Karpas-422 (cell line): Measurements from ENCODE around the gene PCSK6. TPM values are rescaled to one million over a fixed set of nuclear protein-coding genes. Genes with fewer than 3 reads are reported as not detected.
A peak's percentile ranks its signal among the peaks of the same experiment; 100 is the strongest.
"Not testable (repeated sequence)": the region's sequence is repeated elsewhere in the genome, so short reads cannot be mapped to it uniquely, and the experiment has no call there.

Experiments used
- DNase-seq: peaks from one replicate; pipeline ENCODE4 v3.0.0-alpha.2; 2015
- H2AFZ ChIP-seq: fragments of 200-600 bp; sonication (generic); 2 replicates; pipeline ENCODE4 v1.6.1; 2014; ENCODE audit warnings: antibody characterized with exemption, low read length, mixed read lengths
- H3K27ac ChIP-seq: fragments of 200-600 bp; sonication (generic); 2 replicates; pipeline ENCODE4 v1.5.1; 2014; ENCODE audit warnings: mild to moderate bottlenecking, low read length, moderate library complexity
- H3K27me3 ChIP-seq: fragments of 200-600 bp; sonication (generic); 2 replicates; pipeline ENCODE4 v1.6.1; 2014; ENCODE audit warnings: low read length, mixed read lengths
- H3K36me3 ChIP-seq: fragments of 200-600 bp; sonication (generic); 2 replicates; pipeline ENCODE4 v1.6.1; 2014; ENCODE audit warnings: low read length, mixed read lengths; ENCODE audit not compliant: insufficient read depth
- H3K4me1 ChIP-seq: fragments of 200-600 bp; sonication (generic); 2 replicates; pipeline ENCODE4 v1.6.1; 2014; ENCODE audit warnings: mild to moderate bottlenecking, low read length, mixed read lengths
- H3K4me2 ChIP-seq: fragments of 200-600 bp; sonication (generic); 2 replicates; pipeline ENCODE4 v1.6.1; 2014; ENCODE audit warnings: low read length, low read depth, mild to moderate bottlenecking; ENCODE audit not compliant: poor library complexity, severe bottlenecking
- H3K4me3 ChIP-seq: fragments of 200-600 bp; sonication (generic); 2 replicates; pipeline ENCODE4 v1.5.1; 2014; ENCODE audit warnings: mild to moderate bottlenecking, antibody characterized with exemption, low read length, mixed read lengths
- H3K79me2 ChIP-seq: fragments of 200-600 bp; sonication (generic); 2 replicates; pipeline ENCODE4 v1.6.1; 2014; ENCODE audit warnings: mild to moderate bottlenecking, low read length, mixed read lengths
- H3K9ac ChIP-seq: fragments of 200-600 bp; sonication (generic); 2 replicates; pipeline ENCODE4 v1.6.0; 2014; ENCODE audit warnings: low read length
- H3K9me2 ChIP-seq: fragments of 200-600 bp; sonication (generic), shearing (Covaris generic); replicated peaks from 2 replicates; pipeline ENCODE4 v1.6.0; 2014; ENCODE audit warnings: mild to moderate bottlenecking, low read length, moderate library complexity; ENCODE audit not compliant: insufficient read depth
- H3K9me3 ChIP-seq: fragments of 300-700, 200-600 bp; sonication (generic); 2 replicates; pipeline ENCODE4 v1.6.1; 2014; ENCODE audit warnings: low read length, mixed read lengths
- H4K20me1 ChIP-seq: fragments of 200-600 bp; sonication (generic); 2 replicates; pipeline ENCODE4 v1.6.1; 2014; ENCODE audit warnings: mild to moderate bottlenecking, antibody characterized with exemption, low read length, low read depth; ENCODE audit not compliant: insufficient read depth
- total RNA-seq: library from RNA; depleted of rRNA; stranded (reverse); fragments of >200 nt; shearing (Covaris generic); gene quantifications from 2 replicates; pipeline ENCODE4 v1.2.3, GENCODE V29; 2014; ENCODE audit warnings: low replicate concordance

Gene PCSK6
- total RNA-seq, 1 experiment from 2014 or later = 0.19 TPM

GRCh38 chr15:101404245-101404644 lies 85.3 kb downstream of the PCSK6 start:
- H3K36me3 ChIP-seq = no peaks in the 10 kb centered on the region
- H3K9me2 ChIP-seq = no peaks in the 10 kb centered on the region
- H3K4me2 ChIP-seq = no peak overlapping the region
- no peaks in the 10 kb centered on the region for H3K27me3 ChIP-seq
- H2AFZ ChIP-seq = no peak overlapping the region
- no peaks in the 10 kb centered on the region for H3K4me1 ChIP-seq
- no peak overlapping the region for H3K27ac ChIP-seq
- no peak overlapping the region for H3K9ac ChIP-seq
- H3K9me3 ChIP-seq = no peaks in the 10 kb centered on the region
- H3K4me3 ChIP-seq = no peak overlapping the region
- peak; percentile 7 for DNase-seq
- no peaks in the 10 kb centered on the region for H3K79me2 ChIP-seq
- H4K20me1 ChIP-seq = no peaks in the 10 kb centered on the region

- H3K9ac ChIP-seq, H3K36me3 ChIP-seq, H3K27ac ChIP-seq, H3K4me2 ChIP-seq, H3K27me3 ChIP-seq, H3K79me2 ChIP-seq, H3K4me1 ChIP-seq, H3K9me2 ChIP-seq, H2AFZ ChIP-seq, H3K4me3 ChIP-seq, DNase-seq, H3K9me3 ChIP-seq, H4K20me1 ChIP-seq: not testable (repeated sequence)
Measured at GRCh38 chr15:101402883-101403282, 86.6 kb downstream of the PCSK6 start.

- no peak overlapping the region for H3K4me3 ChIP-seq
- H3K4me2 ChIP-seq = no peak overlapping the region
- H4K20me1 ChIP-seq = no peaks in the 10 kb centered on the region
- H3K9me3 ChIP-seq = no peaks in the 10 kb centered on the region
- H3K9me2 ChIP-seq = no peaks in the 10 kb centered on the region
- no peak overlapping the region for H2AFZ ChIP-seq
- H3K27me3 ChIP-seq = no peaks in the 10 kb centered on the region
- no peaks in the 10 kb centered on the region for H3K4me1 ChIP-seq
- H3K79me2 ChIP-seq = no peaks in the 10 kb centered on the region
- no peak overlapping the region for H3K27ac ChIP-seq
- no peaks in the 10 kb centered on the region for H3K36me3 ChIP-seq
- H3K9ac ChIP-seq = no peak overlapping the region
- DNase-seq = no peak
Measured at GRCh38 chr15:101401286-101401685, 88.2 kb downstream of the PCSK6 start.

- Histone ChIP-seq H3K79me2 (no peaks in the 10 kb centered on the region), H3K9me2 (no peaks in the 10 kb centered on the region), H3K4me3 (no peak overlapping the region), H4K20me1 (no peaks in the 10 kb centered on the region), H3K27me3 (no peaks in the 10 kb centered on the region), H3K9ac (no peak overlapping the region), H3K4me1 (no peaks in the 10 kb centered on the region), H3K27ac (no peak overlapping the region), H2AFZ (no peak overlapping the region), H3K9me3 (no peaks in the 10 kb centered on the region), H3K36me3 (no peaks in the 10 kb centered on the region), H3K4me2 (no peak overlapping the region)
- DNase-seq = peak; percentile 32
Measured at GRCh38 chr15:101399431-101399830, 90.1 kb downstream of the PCSK6 start.

- H3K9me3 ChIP-seq = no peaks in the 10 kb centered on the region
- H3K79me2 ChIP-seq = no peaks in the 10 kb centered on the region
- H3K27me3 ChIP-seq = no peaks in the 10 kb centered on the region
- no peak for DNase-seq
- H2AFZ ChIP-seq = no peak overlapping the region
- no peaks in the 10 kb centered on the region for H3K36me3 ChIP-seq
- no peak overlapping the region for H3K4me2 ChIP-seq
- no peak overlapping the region for H3K4me3 ChIP-seq
- no peak overlapping the region for H3K27ac ChIP-seq
- no peak overlapping the region for H3K9ac ChIP-seq
- no peaks in the 10 kb centered on the region for H3K9me2 ChIP-seq
- no peaks in the 10 kb centered on the region for H3K4me1 ChIP-seq
- no peaks in the 10 kb centered on the region for H4K20me1 ChIP-seq
Measured at GRCh38 chr15:101398247-101398646, 91.3 kb downstream of the PCSK6 start.

- H3K4me3 ChIP-seq = no peak overlapping the region
- H4K20me1 ChIP-seq = no peaks in the 10 kb centered on the region
- H3K79me2 ChIP-seq = no peaks in the 10 kb centered on the region
- H3K9ac ChIP-seq = no peak overlapping the region
- no peak overlapping the region for H2AFZ ChIP-seq
- DNase-seq = no peak
- H3K4me2 ChIP-seq = no peak overlapping the region
- no peaks in the 10 kb centered on the region; the same call in 1 of the 2 replicates for H3K4me1 ChIP-seq
- H3K9me3 ChIP-seq = no peaks in the 10 kb centered on the region
- no peak overlapping the region for H3K27ac ChIP-seq
- H3K27me3 ChIP-seq = no peaks in the 10 kb centered on the region
- no peaks in the 10 kb centered on the region for H3K9me2 ChIP-seq
- H3K36me3 ChIP-seq = no peaks in the 10 kb centered on the region
Measured at GRCh38 chr15:101397521-101398003, 91.9 kb downstream of the PCSK6 start.

GRCh38 chr15:101396484-101397261 lies 92.8 kb downstream of the PCSK6 start:
- Histone ChIP-seq H3K36me3 (no peaks in the 10 kb centered on the region), H3K4me2 (no peak overlapping the region), H3K4me3 (no peak overlapping the region), H3K4me1 (peaks cover 7% of the 10 kb centered on the region), H3K9me2 (no peaks in the 10 kb centered on the region), H4K20me1 (no peaks in the 10 kb centered on the region), H3K9me3 (no peaks in the 10 kb centered on the region), H3K79me2 (no peaks in the 10 kb centered on the region), H3K27me3 (no peaks in the 10 kb centered on the region), H2AFZ (no peak overlapping the region), H3K27ac (no peak overlapping the region), H3K9ac (no peak overlapping the region)
- DNase-seq = no peak

GRCh38 chr15:101394654-101395053 lies 94.9 kb downstream of the PCSK6 start:
- Histone ChIP-seq H3K79me2 (no peaks in the 10 kb centered on the region), H3K36me3 (no peaks in the 10 kb centered on the region), H3K4me3 (no peak overlapping the region), H2AFZ (no peak overlapping the region), H3K27ac (no peak overlapping the region), H3K9me2 (no peaks in the 10 kb centered on the region), H3K27me3 (no peaks in the 10 kb centered on the region), H3K4me2 (no peak overlapping the region), H4K20me1 (no peaks in the 10 kb centered on the region), H3K9ac (no peak overlapping the region), H3K4me1 (peaks cover 14% of the 10 kb centered on the region), H3K9me3 (no peaks in the 10 kb centered on the region)
- no peak for DNase-seq
